T-helper 2 cell treated with Interferon-gamma antibody and Interleukin-4, amounts not matched to agents 5 μg/mL and 100 μg/mL, for 36 hours (primary cell): ENCODE data around the gene BMP7.

Source experiments
- DNase-seq: peaks from one replicate; pipeline ENCODE4 v3.0.0; 2021; ENCODE audit warnings: low spot score
- H3K27ac Mint-ChIP-seq: one replicate; pipeline ENCODE4 v1.8.0; 2021; ENCODE audit warnings: mild to moderate bottlenecking, mixed read lengths
- H3K27me3 Mint-ChIP-seq: one replicate; pipeline ENCODE4 v1.8.0; 2021; ENCODE audit warnings: low read depth, mixed read lengths
- H3K36me3 Mint-ChIP-seq: one replicate; pipeline ENCODE4 v1.8.0; 2021; ENCODE audit warnings: low read depth, mixed read lengths
- H3K4me1 Mint-ChIP-seq: one replicate; pipeline ENCODE4 v1.8.0; 2021; ENCODE audit warnings: low read depth, mixed read lengths
- H3K4me3 Mint-ChIP-seq: one replicate; pipeline ENCODE4 v1.8.0; 2022; ENCODE audit warnings: mild to moderate bottlenecking, moderate library complexity, mixed read lengths
- H3K9me3 Mint-ChIP-seq: one replicate; pipeline ENCODE4 v1.8.0; 2021; ENCODE audit warnings: mixed read lengths

BMP7 gene

DNA sequence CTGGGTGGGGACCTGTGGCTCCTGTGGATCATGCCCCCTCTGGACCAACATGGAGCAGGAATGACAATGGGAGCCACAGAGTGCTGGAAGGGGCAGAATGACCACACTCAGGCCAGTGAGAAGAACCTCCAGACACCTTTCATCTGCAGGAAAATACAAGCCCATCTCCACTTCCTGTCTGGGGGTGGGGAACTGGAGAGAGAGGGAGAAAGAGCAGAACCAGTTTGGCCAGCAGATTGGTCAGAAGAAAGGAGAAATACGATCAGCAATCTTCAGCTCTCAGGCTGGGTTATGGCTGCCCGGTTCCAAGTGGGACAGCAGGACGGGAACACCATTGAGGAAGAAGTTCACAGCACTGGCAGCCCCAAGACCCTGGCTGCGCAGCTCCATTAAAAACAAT, 37.0 kb downstream of the BMP7 start:
- Mint-ChIP-seq H3K27ac (no peak overlapping the region), H3K9me3 (no peaks in the 10 kb centered on the region), H3K27me3 (no peaks in the 10 kb centered on the region), H3K4me1 (no peaks in the 10 kb centered on the region), H3K36me3 (no peaks in the 10 kb centered on the region), H3K4me3 (no peak overlapping the region)
- DNase-seq: no peak

DNA sequence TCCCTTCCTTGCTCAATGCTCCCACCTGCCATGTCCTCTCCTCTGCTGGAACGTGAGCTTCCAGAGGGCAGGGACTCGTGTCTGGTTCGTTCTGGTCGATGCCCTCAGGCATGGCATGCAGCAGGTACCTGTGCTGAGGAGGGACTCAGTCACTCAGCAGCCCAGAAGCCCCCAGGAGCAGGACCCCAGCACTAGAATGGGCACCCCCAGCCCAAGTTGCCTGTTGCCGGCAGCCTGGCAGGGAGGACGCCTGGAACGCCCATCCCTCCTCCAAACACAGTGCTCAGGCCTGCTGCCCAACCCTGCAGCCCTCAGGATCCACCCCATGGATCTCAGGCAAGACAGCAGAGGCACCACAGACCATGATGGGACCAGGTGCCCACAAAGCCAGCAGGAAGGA, 40.6 kb downstream of the BMP7 start:
- H3K9me3 Mint-ChIP-seq: no peaks in the 10 kb centered on the region
- H3K27me3 Mint-ChIP-seq: no peaks in the 10 kb centered on the region
- no peak for DNase-seq
- no peak overlapping the region for H3K27ac Mint-ChIP-seq
- no peaks in the 10 kb centered on the region for H3K4me1 Mint-ChIP-seq
- no peaks in the 10 kb centered on the region for H3K36me3 Mint-ChIP-seq
- H3K4me3 Mint-ChIP-seq: no peak overlapping the region

DNA sequence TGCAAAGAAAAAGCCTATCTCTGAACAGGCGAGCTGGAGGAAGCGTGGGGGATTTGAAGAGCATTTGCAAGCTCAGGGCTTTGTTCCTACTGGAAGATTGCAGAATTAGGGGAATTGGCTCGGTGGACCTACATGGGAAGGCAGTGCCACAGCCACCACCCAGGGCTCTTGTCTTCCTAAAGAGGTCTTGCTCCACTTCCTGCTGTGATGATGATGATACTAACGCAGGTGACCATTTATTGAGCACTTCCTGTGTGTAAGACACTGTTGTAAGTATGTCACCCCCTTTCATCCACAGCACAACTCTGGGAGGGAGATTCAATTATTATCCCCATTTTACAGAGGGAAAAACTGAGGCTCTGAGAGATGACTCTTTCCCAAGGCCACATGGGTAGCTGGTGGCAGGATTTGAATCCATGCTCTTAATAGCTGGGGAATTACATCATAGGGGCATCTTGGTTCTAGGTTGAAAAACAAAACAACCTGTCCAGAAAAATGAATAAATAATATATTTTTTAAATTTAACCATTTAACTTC, 41.2 kb downstream of the BMP7 start:
- Mint-ChIP-seq H3K36me3 (no peaks in the 10 kb centered on the region), H3K27ac (no peak overlapping the region), H3K9me3 (no peaks in the 10 kb centered on the region), H3K4me3 (no peak overlapping the region), H3K27me3 (no peaks in the 10 kb centered on the region), H3K4me1 (no peaks in the 10 kb centered on the region)
- DNase-seq: no peak

DNA sequence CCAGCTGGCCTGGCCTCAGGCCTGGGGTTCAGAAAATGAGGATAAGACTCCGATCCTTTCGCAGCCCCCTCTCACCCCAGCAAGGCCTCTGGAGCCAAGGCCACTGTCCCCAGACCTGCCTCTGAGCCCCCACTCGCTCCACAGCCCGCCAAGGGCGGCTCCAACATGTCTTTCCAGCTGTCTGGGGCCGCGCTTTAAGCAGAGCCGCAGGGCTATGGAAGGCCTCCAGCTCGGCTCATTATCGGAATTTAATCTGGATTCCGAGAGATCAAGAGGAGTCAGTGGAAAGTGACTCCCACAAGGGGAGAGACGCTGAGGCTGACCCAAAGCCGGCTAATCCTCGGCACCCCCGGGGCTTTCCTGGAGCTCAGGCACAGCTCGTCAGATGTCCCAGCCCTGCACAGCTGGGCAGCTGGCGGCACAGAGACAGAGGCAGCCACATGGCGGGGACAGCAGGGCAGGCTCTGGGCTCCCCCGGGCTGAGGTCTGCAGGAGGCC, 41.8 kb downstream of the BMP7 start:
- no peaks in the 10 kb centered on the region for H3K9me3 Mint-ChIP-seq
- H3K36me3 Mint-ChIP-seq: no peaks in the 10 kb centered on the region
- H3K4me1 Mint-ChIP-seq: no peaks in the 10 kb centered on the region
- H3K4me3 Mint-ChIP-seq: no peak overlapping the region
- H3K27me3 Mint-ChIP-seq: no peaks in the 10 kb centered on the region
- H3K27ac Mint-ChIP-seq: no peak overlapping the region
- no peak for DNase-seq

DNA sequence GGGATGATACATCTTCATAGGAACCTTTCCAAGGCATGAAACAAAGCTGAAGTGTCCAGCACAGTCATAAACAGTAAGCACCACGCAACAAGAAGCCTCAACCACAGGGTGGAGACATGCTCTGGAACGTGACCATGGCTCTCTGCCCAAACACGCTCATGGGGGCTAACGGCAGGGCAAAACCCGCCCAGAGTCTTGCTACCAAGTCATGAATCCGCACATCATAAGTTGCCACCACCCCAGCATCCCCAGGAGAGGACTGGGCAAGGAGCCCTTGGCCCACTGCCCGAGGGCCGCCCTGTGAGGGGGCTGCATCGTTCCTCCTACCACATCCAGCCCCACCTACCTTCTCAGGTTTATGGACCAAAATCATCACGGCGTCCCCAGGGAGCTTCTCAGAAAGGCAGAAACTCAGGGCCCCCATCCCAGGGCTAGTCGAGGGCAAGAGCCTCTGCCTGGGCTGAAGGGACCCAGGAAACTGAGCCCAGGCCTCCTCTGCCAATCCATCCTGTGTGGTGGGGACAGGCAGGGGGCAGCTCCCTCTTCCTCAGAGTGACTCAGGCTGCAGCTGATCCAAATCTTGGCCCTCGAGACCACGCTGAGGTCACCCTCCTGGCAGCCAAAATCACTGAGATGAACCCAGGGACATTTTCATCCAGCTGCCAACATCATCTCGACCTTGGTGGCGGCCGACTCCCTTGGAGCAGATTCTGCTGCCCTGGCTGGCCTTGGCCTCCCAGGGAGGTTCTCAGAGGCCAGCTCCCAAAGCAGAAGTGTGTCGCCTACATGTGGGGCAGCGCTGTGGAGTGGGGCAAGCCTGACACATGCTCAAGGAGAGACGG, 42.6 kb downstream of the BMP7 start:
- Mint-ChIP-seq H3K9me3 (no peaks in the 10 kb centered on the region), H3K36me3 (no peaks in the 10 kb centered on the region), H3K27me3 (no peaks in the 10 kb centered on the region), H3K4me3 (no peak overlapping the region), H3K4me1 (no peaks in the 10 kb centered on the region), H3K27ac (no peak overlapping the region)
- DNase-seq: no peak

DNA sequence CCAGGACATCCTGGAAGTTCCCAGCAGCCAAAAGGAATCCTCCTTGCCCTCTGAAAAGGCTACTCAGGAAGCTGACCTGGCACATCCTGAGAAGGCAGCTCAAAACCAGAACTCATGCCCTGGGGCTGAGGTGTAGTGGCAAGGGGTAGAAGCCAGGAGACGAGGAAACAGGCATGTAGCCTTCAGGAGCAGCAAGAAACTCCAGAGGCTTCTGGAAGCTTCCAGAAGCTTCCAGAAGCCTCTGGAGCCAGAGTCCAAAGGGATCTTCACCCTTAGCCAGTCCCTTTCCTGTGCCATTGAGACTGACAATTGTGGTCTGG, 43.9 kb downstream of the BMP7 start:
- H3K27ac Mint-ChIP-seq: no peak overlapping the region

DNA sequence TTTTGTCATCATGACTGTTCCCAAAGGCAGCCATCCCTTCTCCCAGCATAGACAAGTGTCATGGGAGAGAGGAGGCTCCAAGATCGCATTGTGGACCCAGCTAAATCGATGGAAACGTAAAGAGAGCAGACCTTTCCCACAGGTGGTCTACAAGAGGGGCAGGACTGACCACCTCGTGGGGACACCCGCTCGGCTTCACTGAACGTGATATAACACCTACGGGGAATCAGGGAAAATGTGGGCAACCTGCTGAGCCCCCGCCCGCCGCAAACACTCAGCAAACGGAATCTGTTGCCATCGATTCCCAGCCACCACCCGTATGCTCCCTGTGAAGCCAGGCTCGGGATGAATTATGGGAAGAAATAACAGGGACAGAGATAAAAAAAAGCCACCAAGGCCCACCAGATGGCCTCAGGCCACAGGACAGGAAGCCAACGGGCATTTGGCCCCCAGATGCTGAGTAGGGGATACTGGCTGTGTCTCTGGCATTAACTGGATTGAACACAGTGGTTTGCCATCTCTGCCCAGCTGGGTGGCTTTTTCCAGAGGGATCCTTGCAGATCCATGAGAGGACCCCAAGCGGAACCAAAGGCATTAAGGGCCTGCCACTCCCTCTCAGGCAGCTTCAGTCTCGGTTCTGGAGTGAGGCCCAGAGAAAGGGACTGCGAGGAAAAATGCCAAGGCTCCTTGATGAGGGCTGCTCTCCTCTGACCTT, 44.4 kb downstream of the BMP7 start:
- H3K4me1 Mint-ChIP-seq: no peaks in the 10 kb centered on the region
- no peaks in the 10 kb centered on the region for H3K9me3 Mint-ChIP-seq
- DNase-seq: no peak
- no peak overlapping the region for H3K27ac Mint-ChIP-seq
- H3K36me3 Mint-ChIP-seq: no peaks in the 10 kb centered on the region
- no peaks in the 10 kb centered on the region for H3K27me3 Mint-ChIP-seq
- H3K4me3 Mint-ChIP-seq: no peak overlapping the region

More for the DNA sequence above, 43.9 kb downstream of the BMP7 start:
- no peaks in the 10 kb centered on the region for H3K27me3 Mint-ChIP-seq
- DNase-seq: no peak
- no peaks in the 10 kb centered on the region for H3K4me1 Mint-ChIP-seq
- H3K36me3 Mint-ChIP-seq: no peaks in the 10 kb centered on the region
- H3K4me3 Mint-ChIP-seq: no peak overlapping the region
- no peaks in the 10 kb centered on the region for H3K9me3 Mint-ChIP-seq

DNA sequence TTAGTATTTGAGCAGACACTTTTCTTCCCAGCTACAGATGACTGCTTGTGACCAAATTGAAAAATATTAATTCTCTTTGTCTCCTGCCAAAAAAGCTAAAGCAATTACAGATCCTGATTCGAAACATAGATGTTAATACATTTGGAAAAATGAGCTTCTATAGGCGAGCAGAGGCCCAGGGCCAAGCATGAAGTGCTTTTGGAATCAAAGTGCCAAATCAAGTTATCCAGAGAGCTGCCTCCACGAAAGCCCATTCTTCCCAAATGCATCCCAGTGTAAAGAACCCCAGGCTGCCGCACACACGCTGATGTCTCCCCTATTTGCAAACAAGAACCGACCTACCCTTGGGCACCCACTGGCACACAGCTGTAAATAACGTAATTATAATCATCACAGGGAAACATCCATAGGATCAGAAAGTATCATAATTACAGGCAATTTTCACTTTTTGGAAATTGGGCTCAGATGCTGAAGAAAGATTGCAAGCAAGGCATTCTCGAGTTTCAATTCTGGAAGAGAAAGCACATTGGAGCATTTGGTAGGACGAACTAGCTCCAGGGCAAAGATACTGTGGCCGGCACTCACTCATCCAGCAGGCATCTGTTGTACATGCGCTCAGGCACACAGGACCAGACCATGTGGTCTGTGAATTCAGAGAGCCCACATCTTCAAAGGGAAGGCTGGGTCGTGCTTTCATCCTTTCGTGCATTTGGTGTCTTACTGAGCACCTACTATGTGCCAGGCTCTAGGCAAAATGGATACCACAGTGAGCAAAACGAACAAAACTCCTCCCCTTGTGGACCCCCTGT, 45.9 kb downstream of the BMP7 start:
- no peak overlapping the region for H3K4me3 Mint-ChIP-seq
- H3K27ac Mint-ChIP-seq: no peak overlapping the region
- no peak for DNase-seq
- no peaks in the 10 kb centered on the region for H3K36me3 Mint-ChIP-seq
- H3K4me1 Mint-ChIP-seq: no peaks in the 10 kb centered on the region
- no peaks in the 10 kb centered on the region for H3K9me3 Mint-ChIP-seq
- H3K27me3 Mint-ChIP-seq: no peaks in the 10 kb centered on the region

DNA sequence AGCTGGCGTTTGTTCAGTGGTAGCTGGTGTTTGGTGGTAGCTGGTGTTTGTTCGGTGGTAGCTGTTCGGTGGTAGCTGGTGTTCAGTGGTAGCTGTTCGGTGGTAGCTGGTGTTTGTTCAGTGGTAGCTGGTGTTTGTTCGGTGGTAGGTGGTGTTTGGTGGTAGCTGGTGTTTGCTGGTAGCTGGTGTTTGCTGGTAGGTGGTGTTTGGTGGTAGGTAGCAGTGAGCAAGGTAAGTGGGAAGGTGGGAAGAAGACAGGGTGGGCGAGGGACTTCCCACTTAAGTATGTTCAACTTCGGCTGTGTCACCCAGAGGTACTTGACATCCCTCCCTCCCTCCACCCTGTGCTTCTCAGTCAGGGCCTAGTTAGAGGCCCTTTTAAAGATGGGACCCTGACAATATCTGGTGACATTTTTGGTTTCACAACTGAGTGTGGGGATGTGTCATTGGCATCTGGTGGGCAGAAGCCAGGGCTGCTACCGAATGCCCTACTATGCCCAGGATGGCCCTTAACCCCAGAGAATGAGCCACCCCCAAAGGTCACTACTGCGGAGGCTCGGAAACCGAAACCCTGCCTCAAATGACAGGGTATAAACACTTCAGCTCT, 47.3 kb downstream of the BMP7 start:
- Mint-ChIP-seq H3K27me3 (no peaks in the 10 kb centered on the region), H3K27ac (no peak overlapping the region), H3K4me1 (no peaks in the 10 kb centered on the region), H3K9me3 (no peaks in the 10 kb centered on the region), H3K4me3 (no peak overlapping the region), H3K36me3 (no peaks in the 10 kb centered on the region)
- no peak for DNase-seq

DNA sequence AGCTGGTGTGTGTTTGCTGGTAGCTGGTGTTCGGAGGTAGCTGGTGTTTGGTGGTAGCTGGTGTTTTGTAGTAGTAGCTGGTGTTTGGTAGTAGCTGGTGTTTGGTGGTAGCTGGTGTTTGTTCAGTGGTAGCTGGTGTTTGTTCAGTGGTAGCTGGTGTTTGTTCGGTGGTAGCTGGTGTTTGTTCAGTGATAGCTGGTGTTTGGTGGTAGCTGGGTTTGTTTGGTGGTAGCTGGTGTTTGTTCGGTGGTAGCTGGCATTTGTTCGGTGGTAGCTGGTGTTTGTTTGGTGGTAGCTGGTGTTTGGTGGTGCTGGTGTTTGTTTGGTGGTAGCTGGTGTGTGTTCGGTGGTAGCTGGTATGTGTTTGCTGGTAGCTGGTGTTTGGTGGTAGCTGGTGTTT, 48.0 kb downstream of the BMP7 start:
- H3K27ac Mint-ChIP-seq: no peak overlapping the region
- no peaks in the 10 kb centered on the region for H3K4me1 Mint-ChIP-seq
- no peak for DNase-seq
- H3K36me3 Mint-ChIP-seq: no peaks in the 10 kb centered on the region
- H3K27me3 Mint-ChIP-seq: no peaks in the 10 kb centered on the region
- no peak overlapping the region for H3K4me3 Mint-ChIP-seq
- H3K9me3 Mint-ChIP-seq: no peaks in the 10 kb centered on the region

DNA sequence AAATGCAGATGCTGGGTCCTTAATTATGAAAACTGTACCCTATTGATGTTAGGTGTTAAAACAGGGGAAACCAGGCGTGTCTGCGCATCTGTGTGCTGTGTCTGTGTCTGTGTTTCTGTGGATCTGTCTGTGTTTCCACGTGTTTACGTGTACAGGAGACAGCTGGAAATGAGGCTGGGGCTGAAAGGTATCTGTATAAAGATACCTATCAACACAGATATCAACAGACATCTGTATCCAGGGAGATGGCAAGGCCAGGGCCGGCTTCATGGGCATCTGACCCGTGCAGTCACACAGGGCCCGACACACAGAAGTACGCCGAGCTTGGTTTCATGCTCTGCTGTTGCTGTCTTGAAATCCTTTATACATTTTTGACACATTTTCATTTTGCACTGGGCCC, 48.6 kb downstream of the BMP7 start:
- H3K9me3 Mint-ChIP-seq: no peaks in the 10 kb centered on the region
- H3K4me3 Mint-ChIP-seq: no peak overlapping the region
- no peak for DNase-seq
- peaks cover 2% of the 10 kb centered on the region for H3K27me3 Mint-ChIP-seq
- H3K36me3 Mint-ChIP-seq: no peaks in the 10 kb centered on the region
- H3K4me1 Mint-ChIP-seq: no peaks in the 10 kb centered on the region
- H3K27ac Mint-ChIP-seq: no peak overlapping the region

DNA sequence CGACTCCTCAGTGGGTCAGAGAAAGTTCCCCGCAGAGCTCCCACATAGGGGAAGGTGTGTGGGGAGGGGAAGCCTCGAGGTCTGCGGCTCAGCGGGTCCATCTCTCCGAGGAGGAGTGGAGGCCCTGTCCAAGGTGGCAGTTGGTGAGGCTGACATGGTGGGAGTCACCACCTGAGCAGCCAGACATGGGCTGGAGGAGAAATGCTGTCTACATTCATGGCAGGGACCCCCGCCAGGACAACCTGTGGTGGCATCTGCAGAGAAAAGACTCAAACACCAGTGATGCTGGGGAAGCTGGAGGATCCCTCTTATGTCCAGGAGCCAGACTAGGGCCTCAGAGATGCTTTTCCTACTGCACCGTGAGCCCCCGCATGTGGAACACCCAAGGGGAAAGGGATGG, 49.8 kb downstream of the BMP7 start:
- H3K27ac Mint-ChIP-seq: no peak overlapping the region
- no peaks in the 10 kb centered on the region for H3K9me3 Mint-ChIP-seq
- H3K4me3 Mint-ChIP-seq: no peak overlapping the region
- H3K36me3 Mint-ChIP-seq: no peaks in the 10 kb centered on the region
- H3K27me3 Mint-ChIP-seq: peaks cover 7% of the 10 kb centered on the region
- DNase-seq: no peak
- H3K4me1 Mint-ChIP-seq: no peaks in the 10 kb centered on the region

DNA sequence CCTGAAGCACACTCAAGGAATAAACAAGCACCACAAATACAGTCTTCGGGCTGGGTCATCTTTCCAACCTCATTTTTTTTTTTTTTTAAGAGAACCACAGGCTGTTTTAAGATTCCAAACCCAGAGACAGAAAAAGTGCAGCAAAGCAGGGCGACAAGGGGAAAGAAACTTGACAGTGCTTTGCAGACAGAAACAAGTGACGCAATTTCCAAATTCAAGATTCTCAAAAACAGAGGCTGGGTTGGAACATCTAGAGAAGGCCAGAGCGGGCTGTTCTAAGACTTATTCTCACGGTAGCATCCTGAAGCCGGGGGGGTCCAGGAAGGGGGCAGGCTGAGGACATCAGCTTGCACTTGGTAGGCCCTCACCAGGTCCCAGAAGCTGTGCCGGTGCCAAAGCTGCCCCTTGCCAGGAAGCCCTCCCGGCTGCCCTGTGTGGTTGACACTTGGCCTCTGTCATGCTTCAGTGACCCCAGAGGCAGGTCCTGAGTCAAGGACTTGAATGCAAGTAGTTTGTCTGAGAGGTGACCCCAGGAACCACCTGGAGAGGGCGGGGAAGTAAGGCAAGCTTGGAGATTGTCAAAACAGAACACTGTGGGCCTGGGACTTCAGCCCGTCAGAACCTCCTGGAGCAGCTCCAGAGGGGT, 50.5 kb downstream of the BMP7 start:
- Mint-ChIP-seq H3K27me3 (peaks cover 7% of the 10 kb centered on the region), H3K36me3 (no peaks in the 10 kb centered on the region), H3K4me3 (no peak overlapping the region), H3K4me1 (no peaks in the 10 kb centered on the region), H3K27ac (no peak overlapping the region), H3K9me3 (no peaks in the 10 kb centered on the region)
- DNase-seq: no peak
